ENCODE results near the gene TMEM114.

DNA sequence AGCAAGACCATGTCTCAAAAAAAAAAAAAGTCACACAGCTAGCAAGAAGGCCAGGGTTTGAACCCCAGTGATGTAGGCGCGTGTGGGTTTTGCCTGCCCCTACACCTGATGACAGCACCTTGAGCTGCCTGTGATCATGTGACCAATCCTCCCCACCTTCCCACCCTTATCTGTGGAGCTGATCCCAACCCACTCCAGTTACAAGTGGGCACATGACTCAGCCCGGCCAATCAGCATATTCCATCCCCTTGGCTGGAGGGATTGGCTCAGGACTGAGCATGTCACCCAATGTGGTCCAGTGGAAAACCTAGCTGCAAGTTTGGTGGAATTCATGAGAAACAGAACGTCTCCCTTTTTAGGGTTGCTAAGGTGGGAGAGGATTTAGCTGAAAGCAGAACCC is 6.6 kb downstream of the TMEM114 start:
- TF ChIP-seq, protein P1, sequence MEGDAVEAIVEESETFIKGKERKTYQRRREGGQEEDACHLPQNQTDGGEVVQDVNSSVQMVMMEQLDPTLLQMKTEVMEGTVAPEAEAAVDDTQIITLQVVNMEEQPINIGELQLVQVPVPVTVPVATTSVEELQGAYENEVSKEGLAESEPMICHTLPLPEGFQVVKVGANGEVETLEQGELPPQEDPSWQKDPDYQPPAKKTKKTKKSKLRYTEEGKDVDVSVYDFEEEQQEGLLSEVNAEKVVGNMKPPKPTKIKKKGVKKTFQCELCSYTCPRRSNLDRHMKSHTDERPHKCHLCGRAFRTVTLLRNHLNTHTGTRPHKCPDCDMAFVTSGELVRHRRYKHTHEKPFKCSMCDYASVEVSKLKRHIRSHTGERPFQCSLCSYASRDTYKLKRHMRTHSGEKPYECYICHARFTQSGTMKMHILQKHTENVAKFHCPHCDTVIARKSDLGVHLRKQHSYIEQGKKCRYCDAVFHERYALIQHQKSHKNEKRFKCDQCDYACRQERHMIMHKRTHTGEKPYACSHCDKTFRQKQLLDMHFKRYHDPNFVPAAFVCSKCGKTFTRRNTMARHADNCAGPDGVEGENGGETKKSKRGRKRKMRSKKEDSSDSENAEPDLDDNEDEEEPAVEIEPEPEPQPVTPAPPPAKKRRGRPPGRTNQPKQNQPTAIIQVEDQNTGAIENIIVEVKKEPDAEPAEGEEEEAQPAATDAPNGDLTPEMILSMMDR (conservative IDR thresholded peaks at IDR 0.05), result no peak
- TF ChIP-seq EZH2 (IDR thresholded peaks at IDR 0.05; ENCODE audit: low read depth), result no peak
